ENCODE data around the gene YAE1.

DNA sequence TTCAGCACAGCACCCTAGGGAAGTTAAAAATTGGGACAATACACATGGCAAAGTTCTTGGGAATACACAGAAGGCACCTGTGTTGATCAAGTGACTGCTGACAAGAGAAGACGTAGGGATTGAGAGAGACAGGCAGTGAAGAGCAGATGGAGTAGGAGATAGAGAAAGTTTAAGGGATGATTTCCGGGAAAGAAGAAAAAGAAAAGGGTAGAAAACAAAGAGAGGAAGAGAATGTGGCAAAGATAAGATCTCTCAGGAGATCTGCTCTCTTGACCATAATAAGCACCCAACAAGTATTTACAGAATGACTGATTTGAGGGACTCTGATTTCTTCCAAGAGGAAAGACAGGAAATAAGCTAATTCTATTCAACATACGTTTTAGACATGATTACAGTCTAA is 42.1 kb downstream of the YAE1 start:
- TF ChIP-seq, protein P1, sequence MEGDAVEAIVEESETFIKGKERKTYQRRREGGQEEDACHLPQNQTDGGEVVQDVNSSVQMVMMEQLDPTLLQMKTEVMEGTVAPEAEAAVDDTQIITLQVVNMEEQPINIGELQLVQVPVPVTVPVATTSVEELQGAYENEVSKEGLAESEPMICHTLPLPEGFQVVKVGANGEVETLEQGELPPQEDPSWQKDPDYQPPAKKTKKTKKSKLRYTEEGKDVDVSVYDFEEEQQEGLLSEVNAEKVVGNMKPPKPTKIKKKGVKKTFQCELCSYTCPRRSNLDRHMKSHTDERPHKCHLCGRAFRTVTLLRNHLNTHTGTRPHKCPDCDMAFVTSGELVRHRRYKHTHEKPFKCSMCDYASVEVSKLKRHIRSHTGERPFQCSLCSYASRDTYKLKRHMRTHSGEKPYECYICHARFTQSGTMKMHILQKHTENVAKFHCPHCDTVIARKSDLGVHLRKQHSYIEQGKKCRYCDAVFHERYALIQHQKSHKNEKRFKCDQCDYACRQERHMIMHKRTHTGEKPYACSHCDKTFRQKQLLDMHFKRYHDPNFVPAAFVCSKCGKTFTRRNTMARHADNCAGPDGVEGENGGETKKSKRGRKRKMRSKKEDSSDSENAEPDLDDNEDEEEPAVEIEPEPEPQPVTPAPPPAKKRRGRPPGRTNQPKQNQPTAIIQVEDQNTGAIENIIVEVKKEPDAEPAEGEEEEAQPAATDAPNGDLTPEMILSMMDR (IDR thresholded peaks at IDR 0.05) = no peak
- TF ChIP-seq EZH2 (IDR thresholded peaks at IDR 0.05) (no peak), EZH2phosphoT487 (IDR thresholded peaks at IDR 0.05) (no peak)
